IMR-90 (cell line): Measurements from ENCODE around the gene ROBO1. TPM values are rescaled to one million over a fixed set of nuclear protein-coding genes. Genes with fewer than 3 reads are reported as not detected.

Source experiments
- ATAC-seq: fragments of 200-7000 bp; cut with Tn5 transposase; 2 replicates; pipeline ENCODE4 v1.9.1; 2020; ENCODE audit warnings: low read depth, mild to moderate bottlenecking, moderate library complexity
- BruUV-seq: library from RNA; stranded (reverse); fragments of 400-500 nt; replicated peaks from 2 replicates; lab custom pipeline; 2021; lab: Mats Ljungman, UMichigan
- CTCF ChIA-PET: fragments of 300-600 bp; formaldehyde crosslinking; extraction: SDS; loops from one replicate; lab custom pipeline; 2021; ENCODE audit warnings: antibody characterized with exemption; lab: Yijun Ruan, JAX
- POLR2A ChIA-PET: fragments of 300-600 bp; sonication (Branson Sonifier 250); formaldehyde crosslinking; loops from one replicate; lab custom pipeline; 2022; ENCODE audit warnings: antibody characterized with exemption; ENCODE audit not compliant: unreplicated experiment; lab: Charles Lee
- DNase-seq: peaks from one replicate; pipeline ENCODE4 v3.0.0; 2013
- H2AFZ ChIP-seq: replicated peaks from 2 replicates; pipeline ENCODE3; 2013; ENCODE audit warnings: low read length, mild to moderate bottlenecking; ENCODE audit not compliant: poor library complexity
- H2AK5ac ChIP-seq: 2 replicates; pipeline ENCODE4 v1.6.1; 2013; ENCODE audit warnings: low read depth, low read length, inconsistent platforms
- H2AK9ac ChIP-seq: replicated peaks from 2 replicates; pipeline ENCODE3; 2013; ENCODE audit warnings: mild to moderate bottlenecking, low read depth, low read length, moderate library complexity; ENCODE audit not compliant: poor library complexity
- H2BK120ac ChIP-seq: 2 replicates; pipeline ENCODE4 v1.6.1; 2013; ENCODE audit warnings: low read depth, low read length, inconsistent platforms
- H2BK15ac ChIP-seq: 3 replicates; pipeline ENCODE4 v1.6.1; 2013; ENCODE audit warnings: low read depth, low read length, inconsistent platforms
- H2BK20ac ChIP-seq: 2 replicates; pipeline ENCODE4 v1.6.1; 2013; ENCODE audit warnings: low read depth, mild to moderate bottlenecking, inconsistent platforms, low read length, moderate library complexity
- H2BK5ac ChIP-seq: 2 replicates; pipeline ENCODE4 v1.6.1; 2013; ENCODE audit warnings: mild to moderate bottlenecking, low read depth, low read length, inconsistent platforms; ENCODE audit not compliant: poor library complexity, severe bottlenecking
- H3K14ac ChIP-seq: replicated peaks from 2 replicates; pipeline ENCODE4 v1.6.1; 2013; ENCODE audit warnings: low read depth, low read length, inconsistent platforms
- H3K18ac ChIP-seq: 2 replicates; pipeline ENCODE4 v1.6.1; 2013; ENCODE audit warnings: low read depth, low read length, control low read depth
- H3K23ac ChIP-seq: 2 replicates; pipeline ENCODE4 v1.6.1; 2013; ENCODE audit warnings: low read depth, low read length, inconsistent platforms
- H3K27ac ChIP-seq: 2 replicates; pipeline ENCODE4 v1.5.1; 2013; ENCODE audit warnings: mild to moderate bottlenecking, control low read depth, low read length; ENCODE audit not compliant: insufficient read depth
- H3K27me3 ChIP-seq: 2 replicates; pipeline ENCODE4 v1.6.1; 2013; ENCODE audit warnings: low read length; ENCODE audit not compliant: control insufficient read depth, insufficient read depth
- H3K36me3 ChIP-seq: 2 replicates; pipeline ENCODE4 v1.6.1; 2013; ENCODE audit warnings: low read length, mixed read lengths; ENCODE audit not compliant: control insufficient read depth, insufficient read depth
- H3K4ac ChIP-seq: 2 replicates; pipeline ENCODE4 v1.6.1; 2013; ENCODE audit warnings: low read depth, low read length, inconsistent platforms
- H3K4me1 ChIP-seq: 2 replicates; pipeline ENCODE4 v1.6.1; 2013; ENCODE audit warnings: low read length, mixed read lengths; ENCODE audit not compliant: control insufficient read depth, insufficient read depth
- H3K4me2 ChIP-seq: 2 replicates; pipeline ENCODE4 v1.6.1; 2013; ENCODE audit warnings: low read depth, mild to moderate bottlenecking, control low read depth, low read length, moderate library complexity
- H3K4me3 ChIP-seq: 2 replicates; pipeline ENCODE4 v1.5.1; 2013; ENCODE audit warnings: low read depth, mild to moderate bottlenecking, control low read depth, low read length, moderate library complexity; ENCODE audit not compliant: insufficient read depth
- H3K56ac ChIP-seq: 2 replicates; pipeline ENCODE4 v1.6.1; 2013; ENCODE audit warnings: low read length, inconsistent platforms; ENCODE audit not compliant: insufficient read depth; ENCODE audit errors: extremely low read depth
- H3K79me1 ChIP-seq, 2 experiments: 2 replicates each; pipeline ENCODE4 v1.6.1; 2013; ENCODE audit warnings: low read length in 2 of 2, inconsistent platforms in 1 of 2, low read depth in 1 of 2
- H3K9ac ChIP-seq: 2 replicates; pipeline ENCODE4 v1.6.1; 2013; ENCODE audit warnings: low read depth, low read length, control low read depth
- H3K9me1 ChIP-seq: 2 replicates; pipeline ENCODE4 v1.6.1; 2013; ENCODE audit warnings: low read length, inconsistent platforms; ENCODE audit not compliant: insufficient read depth
- H3K9me3 ChIP-seq: 2 replicates; pipeline ENCODE4 v1.6.1; 2013; ENCODE audit warnings: low read length; ENCODE audit not compliant: control insufficient read depth, insufficient read depth
- H4K20me1 ChIP-seq: 2 replicates; pipeline ENCODE4 v1.6.1; 2013; ENCODE audit warnings: low read length, inconsistent platforms; ENCODE audit not compliant: insufficient read depth
- H4K5ac ChIP-seq: 2 replicates; pipeline ENCODE4 v1.6.1; 2013; ENCODE audit warnings: mild to moderate bottlenecking, low read depth, low read length, control low read depth
- H4K8ac ChIP-seq, 2 experiments: 2 replicates each; pipeline ENCODE4 v1.6.1; 2013; ENCODE audit warnings: low read depth in 2 of 2, low read length in 2 of 2, control low read depth in 1 of 2, inconsistent platforms in 1 of 2
- H4K91ac ChIP-seq: 2 replicates; pipeline ENCODE4 v1.6.1; 2013; ENCODE audit warnings: low read depth, low read length, inconsistent platforms; ENCODE audit not compliant: insufficient read depth
- BHLHE40 ChIP-seq: fragments of 150-350 bp; IDR thresholded peaks from 2 replicates; pipeline ENCODE4 v1.6.1; 2016; ENCODE audit warnings: mild to moderate bottlenecking, low read depth, low read length
- CEBPB ChIP-seq: IDR thresholded peaks from 2 replicates; pipeline ENCODE4 v1.6.1; 2012; ENCODE audit warnings: low read depth, low read length, improper control_type of control experiment
- CHD1 ChIP-seq: IDR thresholded peaks from 2 replicates; pipeline ENCODE4 v1.6.1; 2012; ENCODE audit warnings: low read depth, low read length, improper control_type of control experiment
- ELK1 ChIP-seq: fragments of 150-350 bp; IDR thresholded peaks from 2 replicates; pipeline ENCODE4 v1.6.1; 2016; ENCODE audit warnings: low read depth, mild to moderate bottlenecking, low read length, moderate library complexity, borderline replicate concordance
- FOS ChIP-seq: fragments of 150-350 bp; IDR thresholded peaks from 2 replicates; pipeline ENCODE4 v1.6.1; 2016; ENCODE audit warnings: low read depth, low read length
- MAFK ChIP-seq: IDR thresholded peaks from 2 replicates; pipeline ENCODE4 v1.6.1; 2012; ENCODE audit warnings: low read depth, low read length, improper control_type of control experiment
- MAZ ChIP-seq: IDR thresholded peaks from 2 replicates; pipeline ENCODE4 v1.6.1; 2012; ENCODE audit warnings: low read depth, mild to moderate bottlenecking, low read length, improper control_type of control experiment, moderate library complexity, borderline replicate concordance
- MXI1 ChIP-seq: IDR thresholded peaks from 2 replicates; pipeline ENCODE4 v1.6.1; 2012; ENCODE audit warnings: low read depth, mild to moderate bottlenecking, low read length, moderate library complexity, borderline replicate concordance
- NFE2L2 ChIP-seq: fragments of 150-350 bp; IDR thresholded peaks from 2 replicates; pipeline ENCODE4 v1.6.1; 2016; ENCODE audit warnings: low read depth, mild to moderate bottlenecking, low read length
- POLR2A ChIP-seq: IDR thresholded peaks from 2 replicates; pipeline ENCODE4 v1.6.1; 2012; ENCODE audit warnings: mild to moderate bottlenecking, low read depth, low read length
- RAD21 ChIP-seq: IDR thresholded peaks from 2 replicates; pipeline ENCODE4 v1.6.1; 2012; ENCODE audit warnings: low read length, improper control_type of control experiment
- RCOR1 ChIP-seq: IDR thresholded peaks from 2 replicates; pipeline ENCODE4 v1.6.1; 2012; ENCODE audit warnings: mild to moderate bottlenecking, low read length, improper control_type of control experiment; ENCODE audit not compliant: insufficient replicate concordance
- RFX5 ChIP-seq: IDR thresholded peaks from 2 replicates; pipeline ENCODE4 v1.8.0; 2012; ENCODE audit warnings: low read depth, mild to moderate bottlenecking, low read length, moderate library complexity
- SMC3 ChIP-seq: fragments of 150-350 bp; IDR thresholded peaks from 2 replicates; pipeline ENCODE4 v1.6.1; 2016; ENCODE audit warnings: low read depth, mild to moderate bottlenecking, antibody characterized with exemption, low read length, moderate library complexity
- USF2 ChIP-seq: fragments of 150-350 bp; IDR thresholded peaks from 2 replicates; pipeline ENCODE4 v1.6.1; 2017; ENCODE audit warnings: mild to moderate bottlenecking, antibody characterized with exemption, low read length, low read depth
- WGBS, 2 experiments: methylation state at CpG; one replicate each; pipeline versions ENCODE4 v1.1.5 to v1.1.7; 2013; ENCODE audit warnings: missing lambda C conversion rate in 2 of 2; ENCODE audit not compliant: insufficient read length in 1 of 2; ENCODE audit errors: extremely low coverage in 2 of 2; 5-methylcytosine and 5-hydroxymethylcytosine counted together
- dilution Hi-C: fragments of 300-500 bp; cut with HindIII; formaldehyde crosslinking; loops from one replicate; pipeline ENCODE4 v1.14.3; 2018; ENCODE audit warnings: low sequenced_read_pairs; ENCODE audit not compliant: unreplicated experiment
- in situ Hi-C: fragments of 300-500 bp; cut with MboI; formaldehyde crosslinking; loops from 3 replicates; pipeline ENCODE4 v1.14.3; 2019; ENCODE audit warnings: low sequenced_read_pairs, inconsistent platforms, mixed read lengths
- intact Hi-C: fragments of 100-400 bp; cut with micrococcal nuclease; formaldehyde crosslinking; loops from 2 replicates; pipeline ENCODE4 v1.10.0; 2022
- polyA plus RNA-seq, 3 experiments: library from polyadenylated mRNA; depleted of rRNA; stranded (reverse); fragments of >200 nt; gene quantifications; 2 replicates each; pipeline ENCODE4 v1.2.3, GENCODE V29; 2012; ENCODE audit warnings: low replicate concordance in 1 of 3
- total RNA-seq: library from RNA; depleted of rRNA; stranded (reverse); fragments of >200 nt; gene quantifications from 2 replicates; pipeline ENCODE4 v1.2.3, GENCODE V29; 2012
- TF ChIP-seq, protein P1 (sequence below): conservative IDR thresholded peaks from 2 replicates; pipeline ENCODE4 v1.5.1; 2012; ENCODE audit warnings: mild to moderate bottlenecking, low read depth, low read length, improper control_type of control experiment

ROBO1 gene
- total and polyA plus RNA-seq, 2 of the 4 experiments (the other 2 are of a cell fraction) = 24.1 to 53.9 TPM

GRCh38 chr3:79383402-79384012 is 384.3 kb downstream of the ROBO1 start:
- H2BK20ac ChIP-seq = no peak overlapping the region
- no peak overlapping the region for H3K14ac ChIP-seq
- no peak overlapping the region for H2AFZ ChIP-seq
- H4K20me1 ChIP-seq = no peaks in the 10 kb centered on the region
- no peak overlapping the region for H2BK15ac ChIP-seq
- TF ChIP-seq POLR2A = no peak
- no peak for TF ChIP-seq CHD1
- TF ChIP-seq MAZ = no peak
- TF ChIP-seq RCOR1 = no peak
- TF ChIP-seq CEBPB = no peak
- TF ChIP-seq USF2 = no peak
- no peak for TF ChIP-seq RAD21
- no peak for TF ChIP-seq ELK1
- no peak for TF ChIP-seq MXI1
- TF ChIP-seq RFX5 = no peak
- TF ChIP-seq, protein P1, sequence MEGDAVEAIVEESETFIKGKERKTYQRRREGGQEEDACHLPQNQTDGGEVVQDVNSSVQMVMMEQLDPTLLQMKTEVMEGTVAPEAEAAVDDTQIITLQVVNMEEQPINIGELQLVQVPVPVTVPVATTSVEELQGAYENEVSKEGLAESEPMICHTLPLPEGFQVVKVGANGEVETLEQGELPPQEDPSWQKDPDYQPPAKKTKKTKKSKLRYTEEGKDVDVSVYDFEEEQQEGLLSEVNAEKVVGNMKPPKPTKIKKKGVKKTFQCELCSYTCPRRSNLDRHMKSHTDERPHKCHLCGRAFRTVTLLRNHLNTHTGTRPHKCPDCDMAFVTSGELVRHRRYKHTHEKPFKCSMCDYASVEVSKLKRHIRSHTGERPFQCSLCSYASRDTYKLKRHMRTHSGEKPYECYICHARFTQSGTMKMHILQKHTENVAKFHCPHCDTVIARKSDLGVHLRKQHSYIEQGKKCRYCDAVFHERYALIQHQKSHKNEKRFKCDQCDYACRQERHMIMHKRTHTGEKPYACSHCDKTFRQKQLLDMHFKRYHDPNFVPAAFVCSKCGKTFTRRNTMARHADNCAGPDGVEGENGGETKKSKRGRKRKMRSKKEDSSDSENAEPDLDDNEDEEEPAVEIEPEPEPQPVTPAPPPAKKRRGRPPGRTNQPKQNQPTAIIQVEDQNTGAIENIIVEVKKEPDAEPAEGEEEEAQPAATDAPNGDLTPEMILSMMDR = no peak
- TF ChIP-seq BHLHE40 = no peak
- no peak for TF ChIP-seq SMC3
- TF ChIP-seq FOS = no peak
- TF ChIP-seq MAFK = no peak
- no peak for TF ChIP-seq NFE2L2
- no peak overlapping the region for H4K5ac ChIP-seq
- no CpG with 5 or more reads among the region's 3 CpGs for WGBS, 2 experiments
- H3K27me3 ChIP-seq = no peaks in the 10 kb centered on the region
- H3K9me3 ChIP-seq = no peaks in the 10 kb centered on the region
- no peaks in the 10 kb centered on the region for H3K79me1 ChIP-seq
- ChIA-PET POLR2A (no interaction called here), CTCF (interaction anchor here (0.6 to 1.2 kb wide), 2 partner anchors 14 to 138 kb away, joined by 3 read pairs; no protein-coding TSS in a partner anchor)
- H3K4me1 ChIP-seq = no peaks in the 10 kb centered on the region
- intact Hi-C loops (no loop called here), dilution Hi-C loops (no loop called here), in situ Hi-C loops (no loop called here)
- H3K27ac ChIP-seq = no peak overlapping the region
- ATAC-seq (no peak), DNase-seq (peak; percentile 39)
- H3K4me3 ChIP-seq = no peak overlapping the region
- no peak overlapping the region for H2AK5ac ChIP-seq
- no TSS peak for BruUV-seq
- H3K9ac ChIP-seq = no peak overlapping the region
- H2AK9ac ChIP-seq = no peak overlapping the region
- peak overlapping the region; percentile 56; the same call in 1 of the 2 replicates for H3K4me2 ChIP-seq
- H3K18ac ChIP-seq = no peak overlapping the region
- no peak overlapping the region for H3K23ac ChIP-seq
- no peak overlapping the region for H4K8ac ChIP-seq
- no peak overlapping the region for H4K91ac ChIP-seq
- H3K4ac ChIP-seq = no peak overlapping the region
- H3K36me3 ChIP-seq = no peaks in the 10 kb centered on the region
- H3K56ac ChIP-seq = no peak overlapping the region
- no peaks in the 10 kb centered on the region for H3K9me1 ChIP-seq
- H2BK120ac ChIP-seq = no peak overlapping the region
- no peak overlapping the region for H2BK5ac ChIP-seq
